ENCODE results near the gene EHBP1. TPM values are rescaled to one million over a fixed set of nuclear protein-coding genes. Genes with fewer than 3 reads are reported as not detected.

Gene EHBP1
- total RNA-seq, 2 donors from 2014 or later: 22.4 to 22.9 TPM

DNA sequence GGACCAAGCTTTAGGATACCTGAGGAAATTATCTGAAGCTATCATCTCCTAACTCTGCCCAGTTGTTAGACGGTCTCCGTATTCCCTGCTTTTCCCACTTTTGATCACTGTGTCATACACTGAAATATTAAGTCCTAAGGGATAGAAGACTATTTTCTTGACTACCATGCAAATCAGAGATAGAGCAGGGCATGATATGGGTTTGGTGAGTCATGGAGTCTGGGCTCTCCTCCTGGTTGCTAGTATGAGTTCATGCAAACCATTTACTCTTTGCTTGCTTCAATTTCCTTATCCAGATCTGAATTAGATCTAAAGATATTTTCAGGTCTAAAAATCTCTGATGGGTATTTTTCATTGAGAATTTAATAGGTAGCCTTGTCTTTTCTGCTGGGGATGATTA, 55.0 kb downstream of the EHBP1 start:
- TF ChIP-seq, protein P1, sequence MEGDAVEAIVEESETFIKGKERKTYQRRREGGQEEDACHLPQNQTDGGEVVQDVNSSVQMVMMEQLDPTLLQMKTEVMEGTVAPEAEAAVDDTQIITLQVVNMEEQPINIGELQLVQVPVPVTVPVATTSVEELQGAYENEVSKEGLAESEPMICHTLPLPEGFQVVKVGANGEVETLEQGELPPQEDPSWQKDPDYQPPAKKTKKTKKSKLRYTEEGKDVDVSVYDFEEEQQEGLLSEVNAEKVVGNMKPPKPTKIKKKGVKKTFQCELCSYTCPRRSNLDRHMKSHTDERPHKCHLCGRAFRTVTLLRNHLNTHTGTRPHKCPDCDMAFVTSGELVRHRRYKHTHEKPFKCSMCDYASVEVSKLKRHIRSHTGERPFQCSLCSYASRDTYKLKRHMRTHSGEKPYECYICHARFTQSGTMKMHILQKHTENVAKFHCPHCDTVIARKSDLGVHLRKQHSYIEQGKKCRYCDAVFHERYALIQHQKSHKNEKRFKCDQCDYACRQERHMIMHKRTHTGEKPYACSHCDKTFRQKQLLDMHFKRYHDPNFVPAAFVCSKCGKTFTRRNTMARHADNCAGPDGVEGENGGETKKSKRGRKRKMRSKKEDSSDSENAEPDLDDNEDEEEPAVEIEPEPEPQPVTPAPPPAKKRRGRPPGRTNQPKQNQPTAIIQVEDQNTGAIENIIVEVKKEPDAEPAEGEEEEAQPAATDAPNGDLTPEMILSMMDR (IDR thresholded peaks at IDR 0.05): no peak

DNA sequence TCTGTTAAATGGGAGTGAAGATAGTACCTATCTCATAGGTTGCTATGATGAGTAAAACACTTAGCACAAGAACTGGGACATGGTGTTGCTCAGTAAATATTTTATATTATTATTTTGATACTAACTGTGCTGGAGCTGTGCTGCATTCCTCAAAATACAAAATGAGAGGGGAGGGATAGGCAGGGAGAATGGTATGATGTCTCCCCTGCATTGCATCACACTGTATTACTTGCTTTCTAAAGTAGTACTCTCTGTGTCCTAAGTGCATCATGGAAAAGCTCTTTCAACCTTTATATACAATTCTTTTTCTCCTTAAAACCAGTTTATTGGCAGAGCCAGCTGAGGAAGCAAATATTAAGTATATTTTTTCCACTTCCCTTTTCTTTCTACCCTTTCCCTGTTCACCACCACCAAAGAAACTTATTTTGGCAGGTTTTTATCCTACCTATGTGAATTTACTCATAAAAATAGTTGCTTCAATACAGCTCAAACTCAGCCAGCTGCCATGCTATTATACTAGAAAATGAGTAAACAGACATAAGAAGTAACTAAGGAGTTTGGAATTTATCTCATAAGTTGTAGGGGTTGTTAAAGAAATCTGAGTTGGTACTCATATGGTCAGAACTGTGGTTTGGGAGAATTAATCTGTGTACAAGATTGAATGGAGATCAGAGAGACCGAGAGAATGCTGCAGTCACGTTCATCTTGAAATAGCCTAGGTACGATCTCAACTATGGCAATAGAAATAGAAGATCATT, 60.3 kb downstream of the EHBP1 start:
- H3K9me3 ChIP-seq: no peaks in the 10 kb centered on the region
- H3K36me3 ChIP-seq: no peaks in the 10 kb centered on the region
- H3K27me3 ChIP-seq: no peaks in the 10 kb centered on the region
- H3K4me1 ChIP-seq: no peaks in the 10 kb centered on the region
- H3K27ac ChIP-seq: no peak overlapping the region
- H3K4me3 ChIP-seq: no peak overlapping the region
- no peak for DNase-seq (ENCODE audit: low spot score)
- TF ChIP-seq, protein P1 (IDR thresholded peaks at IDR 0.05): no peak

More for the DNA sequence above, 55.0 kb downstream of the EHBP1 start:
- no peak for DNase-seq (ENCODE audit: low spot score)
- Histone ChIP-seq H3K27me3 (no peaks in the 10 kb centered on the region), H3K36me3 (no peaks in the 10 kb centered on the region), H3K9me3 (no peaks in the 10 kb centered on the region), H3K4me3 (no peak overlapping the region), H3K4me1 (no peaks in the 10 kb centered on the region), H3K27ac (no peak overlapping the region)

DNA sequence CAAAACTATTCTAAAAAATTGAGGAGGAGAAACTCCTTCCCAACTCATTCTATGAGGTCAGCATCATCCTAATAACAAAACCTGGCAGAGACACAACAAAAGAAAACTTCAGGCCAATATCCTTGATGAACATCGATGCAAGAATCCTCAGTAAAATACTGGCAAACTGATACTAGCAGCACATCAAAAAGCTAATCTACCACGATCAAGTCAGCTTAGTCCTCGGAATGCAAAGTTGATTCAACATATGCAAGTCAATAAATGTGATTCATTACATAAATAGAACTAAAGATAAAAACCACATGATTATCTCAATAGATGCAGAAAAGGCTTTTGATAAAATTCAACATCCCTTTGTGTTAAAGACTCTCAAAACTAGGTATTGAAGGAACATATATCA, 63.1 kb downstream of the EHBP1 start:
- H3K4me1 ChIP-seq: no peaks in the 10 kb centered on the region
- no peaks in the 10 kb centered on the region for H3K36me3 ChIP-seq
- H3K4me3 ChIP-seq: no peak overlapping the region
- TF ChIP-seq, protein P1 (IDR thresholded peaks at IDR 0.05): no peak
- no peaks in the 10 kb centered on the region for H3K9me3 ChIP-seq
- H3K27me3 ChIP-seq: no peaks in the 10 kb centered on the region
- H3K27ac ChIP-seq: no peak overlapping the region
- DNase-seq (ENCODE audit: low spot score): no peak

DNA sequence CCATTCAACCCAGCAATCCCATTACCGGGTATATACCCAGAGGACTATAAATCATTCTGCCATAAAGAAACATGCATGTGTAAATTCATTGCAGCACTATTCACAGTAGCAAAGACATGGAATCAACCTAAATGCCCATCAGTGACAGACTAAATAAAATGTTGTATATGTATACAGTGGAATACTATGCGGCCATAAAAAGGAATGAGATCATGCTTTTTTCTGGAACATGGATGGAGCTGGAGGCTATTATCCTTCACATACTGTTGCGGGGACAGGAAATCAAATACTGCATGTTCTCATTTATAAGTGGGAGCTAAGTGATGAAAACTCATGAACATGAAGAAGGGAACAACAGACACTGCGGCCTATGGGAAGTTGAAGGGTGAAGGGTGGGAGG, 65.1 kb downstream of the EHBP1 start:
- Histone ChIP-seq H3K4me3 (no peak overlapping the region), H3K27me3 (no peaks in the 10 kb centered on the region), H3K27ac (no peak overlapping the region), H3K36me3 (no peaks in the 10 kb centered on the region), H3K4me1 (no peaks in the 10 kb centered on the region), H3K9me3 (no peaks in the 10 kb centered on the region)
- TF ChIP-seq, protein P1 (IDR thresholded peaks at IDR 0.05): no peak
- DNase-seq (ENCODE audit: low spot score): no peak

DNA sequence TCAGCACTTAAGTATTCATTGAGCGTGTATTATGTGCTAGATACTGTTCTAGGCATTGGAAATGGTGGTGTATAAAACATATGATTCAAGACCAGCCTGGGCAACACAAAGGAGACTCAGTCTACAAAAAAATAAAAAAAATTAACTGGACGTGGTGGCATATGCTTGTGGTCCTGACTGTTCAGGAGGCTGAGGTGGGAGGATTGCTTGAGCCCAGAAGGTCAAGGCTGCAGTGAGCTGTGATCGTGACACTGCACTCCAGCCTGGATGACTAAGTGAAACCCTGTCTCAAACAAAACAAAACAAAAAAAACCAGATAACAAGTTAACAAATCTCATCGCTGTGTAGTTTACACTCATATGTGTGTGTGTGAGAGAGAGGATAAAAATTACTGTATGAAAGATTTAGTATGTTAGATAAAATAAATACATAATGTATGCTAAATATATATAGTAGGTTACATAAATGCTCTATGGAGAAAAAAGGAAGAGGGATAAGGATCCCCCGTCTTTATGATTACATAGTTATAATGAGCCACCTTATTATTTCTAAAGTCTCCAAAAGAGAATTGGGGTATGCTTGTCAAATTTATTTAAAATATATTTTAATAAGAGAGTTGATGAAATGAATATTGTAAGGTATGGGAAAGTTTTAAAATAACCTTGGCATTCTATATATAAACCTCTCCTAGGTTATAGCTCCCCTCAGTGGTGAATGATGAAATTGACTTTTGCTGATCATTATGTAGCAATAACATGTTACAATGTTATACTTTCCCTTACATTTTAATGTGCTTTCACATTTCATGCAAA, 69.2 kb downstream of the EHBP1 start:
- TF ChIP-seq, protein P1 (IDR thresholded peaks at IDR 0.05): peak; percentile 63 to 87
- DNase-seq (ENCODE audit: low spot score): no peak
- no peaks in the 10 kb centered on the region for H3K4me1 ChIP-seq

More for the DNA sequence above, 69.2 kb downstream of the EHBP1 start:
- Histone ChIP-seq H3K9me3 (no peaks in the 10 kb centered on the region), H3K27ac (no peak overlapping the region), H3K36me3 (no peaks in the 10 kb centered on the region), H3K4me3 (no peak overlapping the region), H3K27me3 (no peaks in the 10 kb centered on the region)

Measured in right atrium auricular region (tissue), 2 donors.